HEK293T (cell line): Measurements from ENCODE around the gene DAD1.

Experiments used
- CTCF ChIA-PET: fragments of 350-600 bp; formaldehyde crosslinking; extraction: SDS; loops from one replicate; lab custom pipeline; 2021; ENCODE audit warnings: antibody characterized with exemption, inconsistent platforms; lab: Yijun Ruan, JAX
- POLR2A ChIA-PET: fragments of 350-600 bp; formaldehyde crosslinking; extraction: SDS; loops from one replicate; lab custom pipeline; 2020; ENCODE audit warnings: antibody characterized with exemption, inconsistent platforms; lab: Yijun Ruan, JAX
- DNase-seq: peaks from one replicate; pipeline ENCODE4 v3.0.0; 2012; ENCODE audit warnings: mixed read lengths; ENCODE audit errors: extremely low spot score
- ARNT ChIP-seq: fragments of 450-650 bp; IDR thresholded peaks from 2 replicates; pipeline ENCODE4 v1.6.1; 2017; ENCODE audit warnings: mild to moderate bottlenecking
- BHLHE40 ChIP-seq: fragments of 450-650 bp; IDR thresholded peaks from 2 replicates; pipeline ENCODE4 v1.6.1; 2016; ENCODE audit warnings: mild to moderate bottlenecking, moderate library complexity, borderline replicate concordance
- CTBP1 ChIP-seq: fragments of 450-650 bp; IDR thresholded peaks from 2 replicates; pipeline ENCODE4 v1.6.1; 2016; ENCODE audit warnings: borderline replicate concordance
- ELF4 ChIP-seq: fragments of 450-650 bp; IDR thresholded peaks from 2 replicates; pipeline ENCODE4 v1.6.1; 2017; ENCODE audit warnings: antibody characterized with exemption
- FOXA1 ChIP-seq: fragments of 450-650 bp; IDR thresholded peaks from 2 replicates; pipeline ENCODE4 v1.6.1; 2016; ENCODE audit warnings: mild to moderate bottlenecking
- FOXK2 ChIP-seq: fragments of 450-650 bp; IDR thresholded peaks from 2 replicates; pipeline ENCODE4 v1.6.1; 2016; ENCODE audit warnings: mild to moderate bottlenecking
- FOXM1 ChIP-seq: fragments of 450-650 bp; IDR thresholded peaks from 2 replicates; pipeline ENCODE4 v1.6.1; 2017; ENCODE audit warnings: mild to moderate bottlenecking, borderline replicate concordance
- HDGF ChIP-seq: fragments of 450-650 bp; IDR thresholded peaks from 2 replicates; pipeline ENCODE4 v1.6.1; 2017; ENCODE audit warnings: antibody characterized with exemption, borderline replicate concordance
- L3MBTL2 ChIP-seq: fragments of 450-650 bp; conservative IDR thresholded peaks from 2 replicates; pipeline ENCODE4 v1.6.1; 2016; ENCODE audit warnings: mild to moderate bottlenecking
- LEF1 ChIP-seq: fragments of 450-650 bp; IDR thresholded peaks from 2 replicates; pipeline ENCODE4 v1.6.1; 2017; ENCODE audit warnings: mild to moderate bottlenecking, borderline replicate concordance
- NFRKB ChIP-seq: fragments of 450-650 bp; IDR thresholded peaks from 2 replicates; pipeline ENCODE4 v1.6.1; 2016; ENCODE audit warnings: mild to moderate bottlenecking, moderate library complexity
- SP1 ChIP-seq: fragments of 450-650 bp; IDR thresholded peaks from 2 replicates; pipeline ENCODE4 v1.6.1; 2017
- SUZ12 ChIP-seq: fragments of 450-650 bp; IDR thresholded peaks from 2 replicates; pipeline ENCODE4 v1.6.1; 2016; ENCODE audit warnings: mild to moderate bottlenecking
- TARDBP ChIP-seq: fragments of 450-650 bp; IDR thresholded peaks from 2 replicates; pipeline ENCODE4 v1.6.1; 2016
- ZNF384 ChIP-seq: fragments of 450-650 bp; IDR thresholded peaks from 2 replicates; pipeline ENCODE4 v1.6.1; 2016
- TF ChIP-seq, protein P1 (sequence below): fragments of 450-650 bp; IDR thresholded peaks from 2 replicates; pipeline ENCODE4 v1.6.1; 2016

Gene DAD1

DNA sequence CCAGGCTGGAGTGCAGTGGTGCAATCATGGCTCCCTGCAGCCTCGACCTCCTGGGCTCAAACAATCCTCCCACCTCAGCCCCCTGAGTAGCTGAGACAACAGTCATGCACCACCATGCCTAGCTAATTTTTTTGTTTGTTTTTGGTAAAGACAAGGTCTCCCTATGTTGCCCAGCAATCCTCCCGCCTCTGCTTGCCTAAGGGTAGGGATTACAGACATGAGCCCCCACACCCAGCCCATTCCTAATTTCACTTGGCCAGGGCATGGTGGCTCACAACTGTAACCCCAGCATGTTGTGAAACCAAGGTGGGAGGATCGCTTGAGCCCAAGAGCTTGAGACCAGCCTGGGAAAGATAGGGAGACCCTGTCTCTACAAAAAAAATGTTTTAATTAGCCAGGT is 9.1 kb downstream of the DAD1 start:
- TF ChIP-seq SUZ12 (no peak), CTBP1 (no peak), TARDBP (no peak), SP1 (no peak), BHLHE40 (no peak), FOXA1 (no peak), LEF1 (no peak), HDGF (no peak), ARNT (no peak), NFRKB (no peak), FOXK2 (no peak), ELF4 (no peak), ZNF384 (no peak), L3MBTL2 (no peak), FOXM1 (no peak)
- TF ChIP-seq, protein P1, sequence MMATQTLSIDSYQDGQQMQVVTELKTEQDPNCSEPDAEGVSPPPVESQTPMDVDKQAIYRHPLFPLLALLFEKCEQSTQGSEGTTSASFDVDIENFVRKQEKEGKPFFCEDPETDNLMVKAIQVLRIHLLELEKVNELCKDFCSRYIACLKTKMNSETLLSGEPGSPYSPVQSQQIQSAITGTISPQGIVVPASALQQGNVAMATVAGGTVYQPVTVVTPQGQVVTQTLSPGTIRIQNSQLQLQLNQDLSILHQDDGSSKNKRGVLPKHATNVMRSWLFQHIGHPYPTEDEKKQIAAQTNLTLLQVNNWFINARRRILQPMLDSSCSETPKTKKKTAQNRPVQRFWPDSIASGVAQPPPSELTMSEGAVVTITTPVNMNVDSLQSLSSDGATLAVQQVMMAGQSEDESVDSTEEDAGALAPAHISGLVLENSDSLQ, result no peak
- DNase-seq, result no peak
- ChIA-PET CTCF (interaction anchor here (1.4 kb wide), 1 partner anchor 9 kb away, joined by 7 read pairs; no protein-coding TSS in a partner anchor), POLR2A (interaction anchor here (1.0 to 1.2 kb wide), 2 partner anchors 9 to 10 kb away, joined by 3 to 5 read pairs; partner anchors contain the start of gene DAD1)

DNA sequence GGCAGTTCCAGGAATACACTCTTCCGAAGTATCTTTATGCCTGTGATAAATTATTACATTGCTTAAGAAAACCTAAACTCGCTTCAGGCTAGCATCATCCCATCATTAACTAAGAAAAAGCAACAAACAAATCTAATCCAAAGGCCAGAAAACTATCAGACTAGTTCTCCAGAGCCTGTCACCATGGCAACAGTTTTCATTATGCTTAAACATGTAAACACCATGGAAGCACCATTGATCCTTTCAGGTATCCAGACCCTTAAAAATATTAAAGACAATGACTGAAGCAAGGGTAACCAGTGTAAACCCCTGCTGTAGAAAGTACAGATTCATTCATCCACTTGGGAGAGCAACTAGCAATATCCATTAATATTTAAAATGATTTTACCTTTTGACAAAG is 9.8 kb downstream of the DAD1 start:
- DNase-seq, result no peak
- ChIA-PET POLR2A (interaction anchor here (1.0 to 1.2 kb wide), 3 partner anchors 9 to 10 kb away, joined by 3 to 5 read pairs (median 5); partner anchors contain the start of gene DAD1), CTCF (no interaction called here)
- TF ChIP-seq SUZ12 (no peak), FOXK2 (no peak), BHLHE40 (no peak), TARDBP (no peak), ARNT (no peak), ZNF384 (no peak), ELF4 (no peak), LEF1 (no peak), FOXA1 (no peak), HDGF (no peak), L3MBTL2 (no peak), FOXM1 (no peak), SP1 (no peak), CTBP1 (no peak), NFRKB (no peak)
- TF ChIP-seq, protein P1, result no peak

DNA sequence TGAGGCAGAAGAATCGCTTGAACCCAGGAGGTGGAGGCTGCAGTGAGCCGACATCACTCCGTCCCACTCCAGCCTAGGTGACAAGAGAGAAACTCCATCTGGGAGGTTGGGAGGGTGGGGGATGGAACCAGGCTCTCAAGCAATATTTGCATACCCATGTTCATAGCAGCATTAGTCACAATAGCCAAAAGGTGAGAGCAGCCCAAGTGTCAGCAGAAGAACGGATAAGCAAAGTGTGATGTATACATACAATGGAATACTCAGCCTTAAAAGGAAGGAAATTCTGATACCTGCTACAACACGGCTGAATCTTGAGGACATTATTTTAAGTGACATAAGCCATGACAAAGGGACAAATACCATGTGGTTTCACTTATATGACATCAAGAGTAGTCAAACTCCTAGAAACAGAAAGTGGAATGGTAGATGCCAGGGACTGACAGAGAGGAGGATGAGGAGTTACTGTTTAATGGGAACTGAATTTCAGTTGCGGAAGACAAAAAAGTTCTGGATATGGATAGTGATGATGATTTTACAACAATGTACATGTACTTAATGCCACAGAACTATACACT is 11.6 kb downstream of the DAD1 start:
- DNase-seq, result no peak
- TF ChIP-seq SUZ12 (no peak), HDGF (no peak), L3MBTL2 (no peak), FOXM1 (no peak), CTBP1 (no peak), SP1 (no peak), ZNF384 (no peak), ARNT (no peak)
- CTCF ChIA-PET, result no interaction called here
- POLR2A ChIA-PET, result no interaction called here

DNA sequence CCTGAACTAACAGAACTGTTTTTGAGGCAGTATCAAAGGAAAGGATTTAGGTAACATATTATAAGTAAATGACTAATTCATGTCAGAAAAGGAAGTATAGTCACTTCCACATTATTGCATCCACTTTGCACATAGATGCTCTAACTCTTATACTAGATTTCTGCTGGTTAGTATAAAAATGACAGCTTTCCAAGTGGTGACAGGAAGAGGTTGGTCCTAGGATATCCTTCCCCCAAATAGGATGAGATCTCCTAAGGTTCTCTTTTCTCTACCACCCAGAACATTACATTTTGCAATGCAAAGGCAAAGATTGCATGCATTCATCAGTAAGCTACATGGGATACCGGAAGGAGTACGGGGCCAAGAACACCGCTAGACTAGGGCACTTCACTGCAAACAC is 15.2 kb downstream of the DAD1 start:
- no peak for TF ChIP-seq ARNT
- TF ChIP-seq ELF4, result no peak
- no peak for TF ChIP-seq ZNF384
- DNase-seq, result no peak
- ChIA-PET POLR2A (no interaction called here), CTCF (interaction anchor here (1.0 kb wide), 1 partner anchor 79 kb away, joined by 3 read pairs; no protein-coding TSS in a partner anchor)

DNA sequence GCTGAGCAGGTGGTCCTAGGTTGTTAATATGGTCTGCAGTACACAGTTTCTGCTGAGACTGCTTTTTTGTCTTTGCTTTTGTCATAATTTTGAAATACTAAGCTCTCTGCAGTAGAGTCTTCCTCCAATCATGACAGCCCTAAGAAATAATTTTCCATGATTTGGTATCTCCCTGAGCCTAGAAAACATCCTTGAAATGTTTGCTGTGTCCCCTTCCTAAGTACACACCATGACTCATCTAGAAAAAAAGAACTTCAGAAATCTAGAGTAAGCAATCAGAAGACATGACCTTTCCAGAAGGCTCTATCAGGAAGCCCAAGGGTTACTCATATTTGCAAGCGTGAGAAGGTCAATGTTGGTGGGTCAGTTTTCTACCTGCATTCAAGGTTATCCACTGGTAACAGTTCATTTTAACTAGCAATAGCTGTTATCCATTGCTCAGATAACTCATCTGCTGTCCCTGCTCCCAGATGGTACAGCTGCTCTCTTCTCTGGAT is 16.4 kb downstream of the DAD1 start:
- POLR2A ChIA-PET, result interaction anchor here (0.5 to 3.4 kb wide), 2 partner anchors 17 to 79 kb away, joined by 3 to 23 read pairs; partner anchors contain the start of gene DAD1
- CTCF ChIA-PET, result interaction anchor here (0.6 to 3.6 kb wide), 5 partner anchors 13 to 339 kb away, joined by 3 to 47 read pairs (median 5); no protein-coding TSS in a partner anchor
- TF ChIP-seq HDGF, result no peak
- no peak for TF ChIP-seq FOXA1
- TF ChIP-seq ARNT, result no peak
- no peak for TF ChIP-seq SP1
- no peak for TF ChIP-seq L3MBTL2
- TF ChIP-seq NFRKB, result no peak
- no peak for TF ChIP-seq FOXM1
- no peak for TF ChIP-seq LEF1
- no peak for TF ChIP-seq CTBP1
- no peak for TF ChIP-seq ZNF384
- no peak for TF ChIP-seq BHLHE40
- no peak for TF ChIP-seq ELF4
- no peak for DNase-seq

DNA sequence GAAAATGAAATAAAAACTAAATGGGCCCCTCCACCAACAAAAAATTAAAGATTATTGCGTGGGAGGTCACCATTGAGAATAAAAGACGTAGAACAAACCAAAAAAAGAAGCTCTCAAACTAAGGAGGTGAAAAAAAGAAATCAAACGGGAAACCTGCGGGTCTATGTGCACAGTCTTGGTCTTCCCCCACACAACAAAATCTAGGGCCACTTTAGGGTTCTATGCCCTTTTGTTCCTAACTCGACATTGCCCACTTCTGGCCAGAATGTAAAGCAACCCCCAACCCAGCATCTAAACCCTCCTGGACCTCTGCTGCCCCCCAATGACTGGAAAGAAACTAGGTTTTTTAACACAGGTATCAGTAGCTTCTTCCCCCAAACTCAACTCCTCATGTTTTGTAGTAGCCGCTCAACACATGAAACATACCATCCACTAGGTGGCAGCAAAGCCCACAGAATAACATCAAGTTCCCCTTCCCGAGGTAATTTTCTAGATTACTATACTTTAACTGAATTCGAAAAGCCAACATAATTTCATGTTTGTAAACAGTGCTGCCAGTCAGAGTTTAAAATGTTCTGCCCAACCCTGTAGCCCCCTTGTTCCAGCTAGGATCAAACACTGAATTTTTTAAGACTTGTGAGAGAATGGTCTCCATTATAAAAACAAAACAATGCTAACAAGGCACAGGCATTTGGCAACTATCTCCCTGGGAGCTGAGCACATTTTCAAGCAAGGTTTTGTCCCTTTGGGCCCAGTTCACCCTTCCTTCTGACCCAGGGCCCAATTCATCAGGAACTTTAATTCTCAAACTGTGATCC is 18.7 kb downstream of the DAD1 start:
- TF ChIP-seq SP1 (no peak), ELF4 (no peak), FOXM1 (no peak), BHLHE40 (no peak), NFRKB (no peak), L3MBTL2 (no peak), LEF1 (no peak), TARDBP (no peak), ZNF384 (no peak), FOXK2 (no peak), FOXA1 (no peak)
- DNase-seq, result peak; percentile 62
- ChIA-PET CTCF (interaction anchor here (0.6 to 3.6 kb wide), 28 partner anchors 10 to 1912 kb away, joined by 3 to 47 read pairs (median 4); partner anchors contain the start of gene DAD1), POLR2A (interaction anchor here (1.0 to 3.4 kb wide), 3 partner anchors 10 to 83 kb away, joined by 3 to 23 read pairs (median 3); partner anchors contain the start of gene DAD1)
